Measurements from ENCODE around the gene FAXDC2. TPM values are rescaled to one million over a fixed set of nuclear protein-coding genes. Genes with fewer than 3 reads are reported as not detected.
A peak's percentile ranks its signal among the peaks of the same experiment; 100 is the strongest.

The FAXDC2 gene
- total and polyA plus RNA-seq, 2 of the 13 experiments (the other 11 are each of a cell fraction or from before 2014, with no cell fraction given) = 4.7 to 58.8 TPM

- no peak for TF ChIP-seq AGO2 (optimal IDR thresholded peaks at IDR 0.05; ENCODE audit: low read depth, low read length)
- no peak for TF ChIP-seq MXD3 (CRISPR knock-in tag; IDR thresholded peaks at IDR 0.05)
- TF ChIP-seq FOXP4 (CRISPR knock-in tag; IDR thresholded peaks at IDR 0.05) = no peak
- no peak for TF ChIP-seq ZNF83 (CRISPR knock-in tag; IDR thresholded peaks at IDR 0.05; ENCODE audit: borderline replicate concordance)
- TF ChIP-seq ATF5 (CRISPR knock-in tag; IDR thresholded peaks at IDR 0.05; ENCODE audit: low read depth) = no peak
- TF ChIP-seq ARID5B (CRISPR knock-in tag; IDR thresholded peaks at IDR 0.05) = peak; percentile 38
- TF ChIP-seq YY1 (IDR thresholded peaks at IDR 0.05; ENCODE audit: insufficient read depth, insufficient replicate concordance, low read depth, low read length) = no peak
- peak; percentile 56 for TF ChIP-seq HNF4A (CRISPR knock-in tag; IDR thresholded peaks at IDR 0.05)
- 0 out of 2 replicates have a peak, but pooled peaks have one; percentile 52 for TF ChIP-seq MIXL1 (CRISPR knock-in tag; IDR thresholded peaks at IDR 0.05)
- no peak for TF ChIP-seq ZNF616 (CRISPR knock-in tag; IDR thresholded peaks at IDR 0.05; ENCODE audit: low read depth)
- no peak for TF ChIP-seq MATR3 (CRISPR knock-in tag; IDR thresholded peaks at IDR 0.05)
- TF ChIP-seq TCF7L2 (IDR thresholded peaks at IDR 0.05; ENCODE audit: low read depth, low read length) = no peak
- no peak for TF ChIP-seq REST (IDR thresholded peaks at IDR 0.05; ENCODE audit: borderline replicate concordance in 1 of 2, low read depth in 1 of 2, low read length in 2 of 2)
- TF ChIP-seq ZNF614 (CRISPR knock-in tag; IDR thresholded peaks at IDR 0.05; ENCODE audit: borderline replicate concordance) = peak; percentile 28; the same call in 1 of the 2 replicates
- TF ChIP-seq TCF12 (IDR thresholded peaks at IDR 0.05) = no peak
- TF ChIP-seq TCF12 (CRISPR knock-in tag; IDR thresholded peaks at IDR 0.05) = no peak
These were observed 71.3 kb downstream of the FAXDC2 start (continued) for GRCh38 chr5:154779105-154779504.

Measured in HepG2 (cell line).